HG03442 (cell line): Measurements from ENCODE around the gene SERPINE1.

Experiments
- ATAC-seq: cut with Tn5 transposase; IDR thresholded peaks from one replicate; pipeline ENCODE4 v1.9.1; 2021; ENCODE audit warnings: mild to moderate bottlenecking, moderate library complexity; ENCODE audit not compliant: unreplicated experiment

Gene SERPINE1

DNA sequence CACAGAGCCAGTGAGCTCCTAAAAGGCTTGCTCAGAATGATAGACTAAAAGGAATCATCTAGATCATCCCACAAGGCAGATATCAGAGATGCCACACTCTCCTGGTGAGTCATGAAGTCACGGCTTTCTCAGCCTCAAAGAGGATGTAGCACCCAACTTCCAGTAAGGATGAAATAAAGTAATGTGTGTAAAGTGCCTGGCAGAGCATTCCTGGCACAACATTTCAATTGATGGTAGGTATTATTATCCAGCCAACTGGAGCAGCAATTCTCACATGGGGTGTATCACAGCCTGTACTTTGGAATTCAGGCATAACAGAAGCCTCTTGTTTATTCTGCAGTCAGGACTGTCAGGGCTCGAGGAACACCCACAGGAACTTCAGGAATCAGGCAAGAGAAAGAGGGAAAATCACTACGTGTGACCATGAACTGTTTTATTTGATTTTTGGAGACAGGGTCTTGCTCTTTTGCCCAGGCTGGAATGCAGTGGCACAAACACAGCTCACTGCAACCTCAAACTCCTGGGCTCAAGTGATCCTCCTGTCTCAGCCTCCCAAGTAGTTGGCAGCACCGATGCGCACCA, 58.4 kb downstream of the SERPINE1 start:
- no peak for ATAC-seq

DNA sequence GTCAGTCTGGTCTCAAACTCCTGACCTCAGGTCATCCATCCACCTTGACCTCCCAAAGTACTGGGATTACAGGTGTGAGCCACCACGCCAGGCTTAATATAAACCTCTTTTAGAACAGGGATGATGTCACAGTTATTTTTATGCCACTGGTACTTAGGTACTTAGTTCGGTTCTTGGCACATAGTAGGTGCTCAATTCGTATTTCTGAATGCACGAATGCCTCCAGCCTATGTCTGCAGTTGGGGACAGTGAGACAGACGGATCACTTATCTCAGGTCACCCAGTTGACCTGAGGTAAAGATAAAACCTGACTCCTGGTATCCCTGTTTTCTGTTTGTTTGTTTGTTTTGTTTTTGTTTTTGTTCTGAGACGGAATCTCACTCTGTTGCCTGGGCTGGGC, 59.3 kb downstream of the SERPINE1 start:
- ATAC-seq: no peak

DNA sequence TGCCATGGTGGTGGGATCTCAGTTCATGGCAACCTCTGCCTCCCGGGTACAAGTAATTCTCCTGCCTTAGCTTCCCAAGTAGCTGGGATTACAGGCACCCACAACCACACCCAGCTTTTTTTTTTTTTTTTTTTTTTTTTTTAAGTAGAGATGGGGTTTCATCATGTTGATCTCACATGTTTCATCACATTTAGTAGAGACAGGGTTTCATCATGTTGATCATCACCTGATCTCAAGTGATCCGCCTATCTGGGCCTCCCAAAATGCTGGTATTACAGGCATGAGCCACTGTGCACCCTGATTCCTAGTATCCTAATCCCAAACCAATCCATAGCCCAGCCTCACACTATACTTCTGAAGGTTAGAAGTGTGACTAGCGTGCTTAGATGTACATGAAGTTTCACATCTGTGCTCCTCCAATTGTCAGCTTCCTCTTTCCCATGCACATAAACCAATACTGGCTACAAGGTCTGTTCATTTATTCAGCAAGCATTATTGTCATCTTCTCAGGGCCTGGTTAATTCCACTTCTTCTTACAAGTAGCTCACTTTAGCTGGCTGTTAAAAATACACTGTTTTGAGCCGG, 60.0 kb downstream of the SERPINE1 start:
- no peak for ATAC-seq
